HG03565 (cell line): ENCODE results near the gene SOS2.

ENCODE experiments used
- ATAC-seq: cut with Tn5 transposase; IDR thresholded peaks from one replicate; pipeline ENCODE4 v1.9.1; 2021; ENCODE audit warnings: mild to moderate bottlenecking, moderate library complexity; ENCODE audit not compliant: unreplicated experiment

Gene SOS2

GRCh38 chr14:50116966-50117365 lies 114.4 kb downstream of the SOS2 start:
- no peak for ATAC-seq

- ATAC-seq, result peak; percentile 91
Measured at GRCh38 chr14:50116181-50116956, 115.0 kb downstream of the SOS2 start, which contains the start of gene VCPKMT. Gene VCPKMT (minus strand): TSS chr14:50116572. CDS start chr14:50116552, 20 bp downstream.

GRCh38 chr14:50113381-50114035 lies 117.9 kb downstream of the SOS2 start:
- no peak for ATAC-seq

- ATAC-seq, result no peak
Measured at GRCh38 chr14:50110323-50111037, 120.9 kb downstream of the SOS2 start.

GRCh38 chr14:50109342-50109741 lies 122.0 kb downstream of the SOS2 start:
- ATAC-seq, result no peak

- no peak for ATAC-seq
Measured at GRCh38 chr14:50107850-50108249, 123.5 kb downstream of the SOS2 start.

GRCh38 chr14:50106178-50106577 lies 125.2 kb downstream of the SOS2 start:
- ATAC-seq, result no peak

- ATAC-seq, result no peak
Measured at GRCh38 chr14:50103558-50103957, 127.8 kb downstream of the SOS2 start.

GRCh38 chr14:50101417-50101816 lies 130.0 kb downstream of the SOS2 start:
- no peak for ATAC-seq

GRCh38 chr14:50100805-50101204 lies 130.6 kb downstream of the SOS2 start:
- ATAC-seq, result no peak

GRCh38 chr14:50099335-50099734 lies 132.0 kb downstream of the SOS2 start:
- ATAC-seq, result no peak

GRCh38 chr14:50095895-50096294 lies 135.5 kb downstream of the SOS2 start:
- no peak for ATAC-seq

GRCh38 chr14:50094056-50094755 lies 137.2 kb downstream of the SOS2 start:
- ATAC-seq, result no peak

GRCh38 chr14:50093496-50093895 lies 137.9 kb downstream of the SOS2 start:
- no peak for ATAC-seq

- no peak for ATAC-seq
Measured at GRCh38 chr14:50092006-50092555, 139.3 kb downstream of the SOS2 start.

- no peak for ATAC-seq
Measured at GRCh38 chr14:50091240-50091913, 140.0 kb downstream of the SOS2 start.

GRCh38 chr14:50089208-50089607 lies 142.2 kb downstream of the SOS2 start:
- no peak for ATAC-seq

GRCh38 chr14:50088731-50089130 lies 142.6 kb downstream of the SOS2 start:
- ATAC-seq, result no peak

GRCh38 chr14:50088117-50088515 lies 143.3 kb downstream of the SOS2 start:
- ATAC-seq, result no peak
